Measurements from ENCODE around the gene ZBTB11. TPM values are rescaled to one million over a fixed set of nuclear protein-coding genes. Genes with fewer than 3 reads are reported as not detected.
"Not testable (repeated sequence)": the region's sequence is repeated elsewhere in the genome, so short reads cannot be mapped to it uniquely, and the experiment has no call there.

Gene ZBTB11
- polyA plus RNA-seq, 6 donors from 2014 or later: 6.8 to 14.1 (median 9.7) TPM

- H3K9me3 Mint-ChIP-seq: no peaks in the 10 kb centered on the region
- ATAC-seq (ENCODE audit: low read depth in 2 of 2): no peak
- no peaks in the 10 kb centered on the region for H3K4me1 Mint-ChIP-seq
- peak overlapping the region in 1 of 6 donors; percentile 57 for H3K27ac Mint-ChIP-seq
- H3K4me3 Mint-ChIP-seq: no peak overlapping the region
- peaks cover 26 to 31% of the 10 kb centered on the region in 2 donors for H3K36me3 Mint-ChIP-seq
- H3K27me3 Mint-ChIP-seq: no peaks in the 10 kb centered on the region
- no peak for DNase-seq
These were observed 20.3 kb downstream of the ZBTB11 start for GRCh38 chr3:101656651-101657050.

GRCh38 chr3:101646726-101647125, 30.2 kb downstream of the ZBTB11 start:
- no peaks in the 10 kb centered on the region for H3K27me3 Mint-ChIP-seq
- H3K27ac Mint-ChIP-seq: no peak overlapping the region
- H3K4me1 Mint-ChIP-seq: peaks cover 0 to 3% (median 3%) of the 10 kb centered on the region in 3 donors
- DNase-seq (no peak), ATAC-seq (ENCODE audit: low read depth in 2 of 2) (no peak)
- H3K36me3 Mint-ChIP-seq: peaks cover 0 to 9% of the 10 kb centered on the region in 2 donors
- H3K4me3 Mint-ChIP-seq: no peak overlapping the region
- H3K9me3 Mint-ChIP-seq: no peaks in the 10 kb centered on the region

GRCh38 chr3:101643861-101644613, 32.9 kb downstream of the ZBTB11 start:
- H3K4me3 Mint-ChIP-seq: no peak overlapping the region
- H3K27me3 Mint-ChIP-seq: no peaks in the 10 kb centered on the region
- DNase-seq (no peak), ATAC-seq (ENCODE audit: low read depth in 2 of 2) (no peak)
- H3K4me1 Mint-ChIP-seq: peaks cover 0 to 3% (median 3%) of the 10 kb centered on the region in 3 donors
- no peaks in the 10 kb centered on the region for H3K9me3 Mint-ChIP-seq
- peak overlapping the region in 1 of 6 donors; percentile 54 for H3K27ac Mint-ChIP-seq
- H3K36me3 Mint-ChIP-seq: peaks cover 0 to 3% of the 10 kb centered on the region in 2 donors

- no peak for DNase-seq
- H3K27me3 Mint-ChIP-seq: no peaks in the 10 kb centered on the region
- no peak for ATAC-seq (ENCODE audit: low read depth in 2 of 2)
- H3K27ac Mint-ChIP-seq: no peak overlapping the region
- H3K4me3 Mint-ChIP-seq: no peak overlapping the region
- H3K4me1 Mint-ChIP-seq: peaks cover 0 to 3% (median 3%) of the 10 kb centered on the region in 3 donors
- H3K36me3 Mint-ChIP-seq: no peaks in the 10 kb centered on the region
- no peaks in the 10 kb centered on the region for H3K9me3 Mint-ChIP-seq
These were observed 33.7 kb downstream of the ZBTB11 start for GRCh38 chr3:101643009-101643844.

- no peaks in the 10 kb centered on the region for H3K9me3 Mint-ChIP-seq
- H3K4me3 Mint-ChIP-seq: no peak overlapping the region
- peak overlapping the region in 1 of 6 donors; percentile 18 for H3K27ac Mint-ChIP-seq
- H3K27me3 Mint-ChIP-seq: no peaks in the 10 kb centered on the region
- peaks cover 0 to 3% (median 3%) of the 10 kb centered on the region in 3 donors for H3K4me1 Mint-ChIP-seq
- no peaks in the 10 kb centered on the region for H3K36me3 Mint-ChIP-seq
- DNase-seq (no peak), ATAC-seq (ENCODE audit: low read depth in 2 of 2) (no peak)
These were observed 34.5 kb downstream of the ZBTB11 start for GRCh38 chr3:101642441-101642840.

- not testable (repeated sequence) for H3K36me3 Mint-ChIP-seq; H3K27me3 Mint-ChIP-seq; H3K4me3 Mint-ChIP-seq; H3K4me1 Mint-ChIP-seq; DNase-seq; H3K9me3 Mint-ChIP-seq; ATAC-seq (ENCODE audit: low read depth in 2 of 2); H3K27ac Mint-ChIP-seq
These were observed 35.4 kb downstream of the ZBTB11 start for GRCh38 chr3:101641397-101642115.

- ATAC-seq (ENCODE audit: low read depth in 2 of 2) (no peak), DNase-seq (no peak)
- peaks cover 0 to 7% (median 0%) of the 10 kb centered on the region in 3 donors for H3K4me1 Mint-ChIP-seq
- no peaks in the 10 kb centered on the region for H3K9me3 Mint-ChIP-seq
- H3K4me3 Mint-ChIP-seq: no peak overlapping the region
- peak overlapping the region in 1 of 6 donors; percentile 11 for H3K27ac Mint-ChIP-seq
- no peaks in the 10 kb centered on the region for H3K36me3 Mint-ChIP-seq
- H3K27me3 Mint-ChIP-seq: no peaks in the 10 kb centered on the region
These were observed 36.7 kb downstream of the ZBTB11 start for GRCh38 chr3:101640256-101640655.

- Mint-ChIP-seq H3K4me3 (no peak overlapping the region), H3K27ac (peak overlapping the region in 1 of 6 donors; percentile 78), H3K4me1 (peaks cover 0 to 7% (median 0%) of the 10 kb centered on the region in 3 donors), H3K36me3 (no peaks in the 10 kb centered on the region), H3K27me3 (no peaks in the 10 kb centered on the region), H3K9me3 (no peaks in the 10 kb centered on the region)
- DNase-seq (no peak), ATAC-seq (ENCODE audit: low read depth in 2 of 2) (no peak)
These were observed 37.5 kb downstream of the ZBTB11 start for GRCh38 chr3:101639280-101639963.

- DNase-seq: no peak
- Mint-ChIP-seq H3K9me3 (no peaks in the 10 kb centered on the region), H3K4me3 (no peak overlapping the region), H3K27ac (no peak overlapping the region), H3K36me3 (no peaks in the 10 kb centered on the region), H3K27me3 (no peaks in the 10 kb centered on the region), H3K4me1 (peaks cover 0 to 4% (median 0%) of the 10 kb centered on the region in 3 donors)
- ATAC-seq (ENCODE audit: low read depth in 2 of 2): no peak
These were observed 38.6 kb downstream of the ZBTB11 start for GRCh38 chr3:101638261-101638745.

- H3K4me3 Mint-ChIP-seq: no peak overlapping the region
- H3K9me3 Mint-ChIP-seq: no peaks in the 10 kb centered on the region
- peak overlapping the region in 1 of 6 donors; percentile 33 for H3K27ac Mint-ChIP-seq
- ATAC-seq (ENCODE audit: low read depth in 2 of 2) (no peak), DNase-seq (no peak)
- no peaks in the 10 kb centered on the region for H3K36me3 Mint-ChIP-seq
- no peaks in the 10 kb centered on the region for H3K27me3 Mint-ChIP-seq
- H3K4me1 Mint-ChIP-seq: peaks cover 0 to 4% (median 0%) of the 10 kb centered on the region in 3 donors
These were observed 39.5 kb downstream of the ZBTB11 start for GRCh38 chr3:101637451-101637850.

GRCh38 chr3:101635954-101636798, 40.8 kb downstream of the ZBTB11 start:
- Mint-ChIP-seq H3K27ac (no peak overlapping the region), H3K4me3 (no peak overlapping the region), H3K4me1 (peaks cover 0 to 4% (median 0%) of the 10 kb centered on the region in 3 donors), H3K27me3 (no peaks in the 10 kb centered on the region), H3K36me3 (no peaks in the 10 kb centered on the region), H3K9me3 (no peaks in the 10 kb centered on the region)
- DNase-seq (peak; percentile 34), ATAC-seq (ENCODE audit: low read depth in 2 of 2) (peak; percentile 80 to 82)

GRCh38 chr3:101635345-101635744, 41.6 kb downstream of the ZBTB11 start:
- Mint-ChIP-seq H3K9me3 (no peaks in the 10 kb centered on the region), H3K4me1 (peaks cover 0 to 4% (median 0%) of the 10 kb centered on the region in 3 donors), H3K27me3 (no peaks in the 10 kb centered on the region), H3K36me3 (no peaks in the 10 kb centered on the region), H3K4me3 (no peak overlapping the region), H3K27ac (no peak overlapping the region)
- ATAC-seq (ENCODE audit: low read depth in 2 of 2): no peak
- no peak for DNase-seq
